GM18868 (cell line): ENCODE results near the gene RTL1.

Experiments
- ATAC-seq: cut with Tn5 transposase; IDR thresholded peaks from one replicate; pipeline ENCODE4 v1.9.1; 2021; ENCODE audit warnings: mild to moderate bottlenecking, moderate library complexity; ENCODE audit not compliant: unreplicated experiment

The RTL1 gene

DNA sequence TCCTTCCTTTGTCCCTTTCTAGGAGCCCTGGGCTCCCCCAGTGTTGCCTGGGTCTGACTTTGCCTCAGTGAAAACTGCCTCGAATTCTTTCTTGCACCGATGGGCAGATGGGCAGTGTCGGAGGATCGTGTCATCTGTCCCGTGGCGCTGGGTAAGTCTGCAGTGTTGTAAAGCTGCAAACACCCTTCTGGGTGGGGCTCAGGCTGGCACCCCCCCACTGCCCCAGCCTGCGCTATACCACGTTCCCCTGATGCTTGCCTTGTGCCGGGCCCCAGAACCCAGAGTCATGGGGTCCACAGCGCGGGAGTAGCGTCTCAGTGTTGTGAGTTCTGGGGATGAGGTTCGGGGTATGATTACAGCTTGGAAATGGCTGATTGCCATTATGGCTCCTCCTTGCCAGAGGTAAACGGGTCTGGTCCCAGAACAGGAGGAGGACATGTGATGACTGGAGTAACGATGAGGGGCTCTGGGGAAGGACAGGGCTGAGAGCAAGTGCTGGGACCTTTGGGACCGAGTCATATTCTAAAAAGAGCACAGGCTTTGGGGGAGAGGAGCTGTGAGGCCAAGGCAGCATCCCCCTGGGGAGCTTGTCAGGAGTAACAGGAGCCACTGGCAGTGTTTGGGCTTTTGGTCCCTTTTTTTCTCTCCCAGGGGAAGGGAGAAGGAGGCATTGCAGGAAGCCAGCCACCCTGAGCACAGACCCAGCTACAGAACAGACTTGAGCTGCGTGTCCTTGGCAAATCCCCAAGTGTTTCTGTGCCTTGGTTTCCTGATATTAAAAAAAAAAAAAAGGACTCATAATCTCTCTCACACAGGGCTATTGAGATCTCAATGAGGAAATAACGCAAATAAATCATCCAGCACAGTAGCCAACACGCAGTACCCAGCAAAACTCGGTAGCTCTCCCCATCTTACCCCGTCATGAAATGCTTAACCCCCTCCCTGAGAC is 4.3 kb downstream of the RTL1 start:
- no peak for ATAC-seq

- no peak for ATAC-seq
These were observed 5.1 kb downstream of the RTL1 start for GRCh38 chr14:100898465-100898864.

- ATAC-seq, result no peak
These were observed 7.0 kb downstream of the RTL1 start for GRCh38 chr14:100896369-100897060.

DNA sequence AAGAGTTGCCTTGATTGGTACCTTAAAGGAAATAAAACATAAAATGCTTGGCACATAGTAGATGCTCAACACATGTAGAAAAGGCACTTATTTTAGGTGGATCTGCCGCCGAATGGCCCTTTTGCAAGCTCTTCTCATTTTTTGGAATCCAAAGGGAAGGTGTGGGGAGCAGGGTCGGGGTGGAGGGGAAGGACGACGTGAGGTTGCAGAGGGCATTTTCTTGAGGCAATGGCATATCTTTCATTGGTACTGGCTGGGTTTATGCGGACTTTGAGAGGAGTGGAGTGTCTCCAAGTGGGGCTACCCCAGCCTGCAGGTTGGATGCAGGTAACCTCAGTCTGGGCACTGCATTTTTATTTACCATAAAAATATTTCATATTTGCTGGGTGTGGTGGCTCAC is 8.1 kb downstream of the RTL1 start:
- ATAC-seq, result no peak

- ATAC-seq, result no peak
These were observed 9.1 kb downstream of the RTL1 start for GRCh38 chr14:100894416-100894815.

DNA sequence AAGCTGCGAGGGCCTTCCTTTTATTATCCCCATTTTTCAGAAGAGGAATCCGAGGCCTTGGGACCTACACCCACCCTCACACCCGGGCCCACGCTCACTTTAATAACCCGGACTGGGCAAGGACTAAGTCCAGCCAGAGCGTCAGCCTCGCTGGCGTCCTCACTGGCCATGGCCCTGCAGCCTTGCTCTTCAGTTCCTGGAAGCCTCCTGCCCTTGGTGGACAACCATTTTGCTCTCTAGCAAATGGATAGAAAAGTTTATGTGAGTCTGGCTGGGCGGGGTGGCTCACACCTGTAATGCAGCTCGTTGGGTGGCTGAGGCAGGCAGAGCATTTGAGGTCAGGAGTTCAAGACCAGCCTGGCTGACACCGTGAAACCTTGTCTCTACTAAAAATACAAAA is 9.8 kb downstream of the RTL1 start:
- ATAC-seq, result no peak

- no peak for ATAC-seq
These were observed 10.3 kb downstream of the RTL1 start for GRCh38 chr14:100893228-100893601.

DNA sequence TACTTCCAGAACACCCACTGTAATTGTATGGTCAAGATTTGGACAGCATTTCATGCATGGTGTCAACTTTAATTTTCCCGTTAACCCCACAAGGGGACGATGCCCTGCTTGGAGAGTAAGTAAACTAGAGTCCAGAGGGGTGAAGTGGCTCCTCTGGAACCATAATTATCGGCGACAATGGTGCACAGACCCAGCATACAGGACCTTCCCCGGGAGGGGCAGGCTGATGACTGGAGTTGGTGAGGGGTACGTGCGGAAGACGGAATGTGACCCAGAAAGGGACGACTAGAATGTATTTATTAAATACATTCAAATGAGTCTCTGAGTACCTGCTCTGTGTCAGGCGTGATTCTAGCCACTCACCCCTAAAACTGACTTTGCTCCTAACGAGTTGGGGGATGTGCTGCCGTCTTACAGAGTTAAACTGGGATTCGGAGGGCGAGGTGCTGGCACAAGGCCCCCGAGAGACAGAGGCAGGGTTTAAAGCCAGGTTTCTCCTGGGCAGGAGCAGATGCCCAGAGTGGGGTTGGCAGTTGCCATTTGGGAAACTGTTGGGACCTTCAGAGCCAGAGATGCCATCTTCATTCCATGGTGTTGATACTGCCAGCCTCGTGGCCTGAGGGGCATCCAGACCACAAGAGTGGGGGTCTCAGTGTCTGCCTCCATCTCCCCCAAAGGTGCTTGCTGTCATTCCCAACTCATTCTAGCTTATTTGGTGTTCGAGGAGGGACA is 10.9 kb downstream of the RTL1 start:
- ATAC-seq, result no peak

- no peak for ATAC-seq
These were observed 11.7 kb downstream of the RTL1 start for GRCh38 chr14:100891501-100892445.

DNA sequence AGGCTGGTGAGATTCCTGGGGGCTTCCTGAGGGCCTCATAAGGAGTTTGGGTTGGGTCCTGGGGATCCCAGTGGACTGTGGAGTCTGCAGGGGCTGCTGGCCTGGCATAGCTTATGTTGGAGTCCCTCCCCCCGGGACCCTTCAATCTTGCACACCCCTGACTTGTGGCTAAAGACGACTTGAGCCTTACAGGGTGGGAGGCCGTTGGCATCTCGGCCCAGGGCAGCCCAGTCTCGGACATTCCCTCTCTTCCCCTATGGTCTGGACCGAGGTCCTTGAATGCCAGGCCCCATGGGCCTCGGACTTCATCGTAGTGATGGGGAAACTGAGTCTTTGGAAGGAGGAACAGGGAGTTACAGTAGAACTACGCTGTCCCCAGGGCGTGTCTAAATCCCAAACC is 12.5 kb downstream of the RTL1 start:
- no peak for ATAC-seq

- ATAC-seq, result no peak
These were observed 13.3 kb downstream of the RTL1 start for GRCh38 chr14:100890061-100890850.

GRCh38 chr14:100889641-100890040 is 13.9 kb downstream of the RTL1 start:
- ATAC-seq, result no peak

DNA sequence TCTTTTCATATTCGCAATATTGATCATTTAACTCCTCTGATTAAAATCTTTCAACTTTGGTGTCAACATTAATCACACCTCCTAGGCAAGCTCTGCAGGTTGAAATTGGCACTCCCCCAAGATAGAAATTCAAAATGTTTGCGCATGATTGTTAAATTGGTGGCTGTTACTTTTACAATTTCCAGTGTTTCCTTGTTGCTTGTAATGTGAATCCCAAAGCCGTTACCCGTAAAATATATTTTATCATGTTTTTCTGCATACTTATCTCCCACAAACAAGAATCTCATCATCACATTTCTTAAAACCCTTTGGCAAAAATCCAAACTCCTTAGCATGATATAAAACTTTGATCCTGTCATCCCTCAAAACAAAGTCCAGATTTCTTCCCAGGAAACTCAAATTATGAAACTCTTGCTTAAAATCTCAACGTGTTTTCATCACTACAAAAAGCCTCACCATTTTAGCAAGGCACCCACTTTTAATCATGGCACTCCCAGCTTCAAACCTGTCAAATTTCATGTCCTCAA is 14.7 kb downstream of the RTL1 start:
- ATAC-seq, result no peak

DNA sequence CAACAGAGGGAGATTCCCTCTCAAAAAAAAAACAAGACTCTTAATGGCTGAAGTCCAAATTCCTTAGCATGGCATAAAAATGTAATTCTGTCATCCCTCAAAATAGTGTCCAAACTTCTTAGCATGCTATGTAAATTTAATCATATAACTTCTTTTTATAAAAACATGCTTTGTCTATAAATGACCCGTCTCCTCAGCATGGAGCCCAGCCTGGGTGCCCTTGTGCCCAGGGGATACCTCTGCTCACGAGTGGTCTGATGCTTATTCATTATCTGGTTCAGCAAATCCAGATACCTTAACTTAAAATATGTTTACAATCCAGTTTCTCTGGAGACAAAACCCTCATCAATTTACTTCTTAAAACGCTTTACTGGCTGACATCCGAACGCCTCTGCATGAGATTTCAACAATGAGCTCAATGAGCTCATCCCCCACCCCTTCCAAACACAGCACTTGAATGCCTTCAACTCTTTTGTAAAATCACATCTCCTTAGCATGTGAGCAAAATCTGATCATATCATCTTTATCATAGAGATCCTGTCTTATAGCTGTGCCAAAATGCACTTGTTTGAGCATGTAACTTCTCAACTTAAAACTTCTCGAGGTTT is 15.7 kb downstream of the RTL1 start:
- ATAC-seq, result no peak

GRCh38 chr14:100885617-100886016 is 17.9 kb downstream of the RTL1 start:
- ATAC-seq, result no peak

- ATAC-seq, result no peak
These were observed 18.3 kb downstream of the RTL1 start for GRCh38 chr14:100885196-100885595.

- ATAC-seq, result no peak
These were observed 19.1 kb downstream of the RTL1 start for GRCh38 chr14:100884456-100884855.

DNA sequence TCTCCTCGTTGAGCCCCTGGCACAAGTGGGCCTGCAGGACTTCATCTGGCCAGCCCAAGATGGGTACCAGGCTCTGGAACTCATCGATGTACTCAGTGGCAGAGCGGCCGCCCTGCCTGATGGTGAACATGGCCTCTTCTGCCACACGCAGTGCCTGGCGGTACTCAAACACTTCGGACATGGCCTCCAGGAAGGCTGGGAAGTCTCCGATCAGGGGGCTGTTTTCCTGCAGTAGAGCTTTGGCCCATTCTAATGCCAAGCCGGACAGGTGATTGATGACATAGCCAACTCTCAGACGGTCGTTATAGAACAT is 19.8 kb downstream of the RTL1 start:
- no peak for ATAC-seq
